CD4-positive, alpha-beta T cell treated with Interleukin-2 at 100 ng/mL for 4 hours (primary cell): ENCODE data around the gene TWIST1.

Experiments used
- DNase-seq: peaks from one replicate; pipeline ENCODE4 v3.0.0-alpha.2; 2020; ENCODE audit warnings: low spot score

The TWIST1 gene

GRCh38 chr7:19094598-19095352 lies 22.7 kb downstream of the TWIST1 start:
- no peak for DNase-seq

GRCh38 chr7:19094138-19094537 lies 23.3 kb downstream of the TWIST1 start:
- DNase-seq: no peak

GRCh38 chr7:19091550-19092200 lies 25.8 kb downstream of the TWIST1 start:
- no peak for DNase-seq

- no peak for DNase-seq
Measured at GRCh38 chr7:19090526-19090925, 26.9 kb downstream of the TWIST1 start.

GRCh38 chr7:19089797-19090196 lies 27.6 kb downstream of the TWIST1 start:
- DNase-seq: no peak

- no peak for DNase-seq
Measured at GRCh38 chr7:19089378-19089777, 28.1 kb downstream of the TWIST1 start.

GRCh38 chr7:19080093-19080492 lies 37.3 kb downstream of the TWIST1 start:
- DNase-seq: no peak

GRCh38 chr7:19079066-19079465 lies 38.4 kb downstream of the TWIST1 start:
- DNase-seq: no peak

GRCh38 chr7:19069842-19070241 lies 47.6 kb downstream of the TWIST1 start:
- no peak for DNase-seq

- DNase-seq: no peak
Measured at GRCh38 chr7:19066170-19066569, 51.3 kb downstream of the TWIST1 start.
